Endothelial cell of umbilical vein (primary cell): Measurements from ENCODE around the gene EVX2. TPM values are rescaled to one million over a fixed set of nuclear protein-coding genes. Genes with fewer than 3 reads are reported as not detected.

Source experiments
- BruUV-seq: library from RNA; stranded (reverse); fragments of 400-500 nt; replicated peaks from 2 replicates; lab custom pipeline; 2021; lab: Mats Ljungman, UMichigan
- CTCF ChIA-PET: fragments of 300-600, 350-600 bp; sonication (Branson Sonifier 250); formaldehyde crosslinking; loops from one replicate; lab custom pipeline; 2021; ENCODE audit warnings: antibody characterized with exemption, inconsistent platforms; lab: Charles Lee
- POLR2A ChIA-PET: fragments of 300-600, 350-600 bp; sonication (Branson Sonifier 250); formaldehyde crosslinking; loops from one replicate; lab custom pipeline; 2021; ENCODE audit warnings: antibody characterized with exemption, inconsistent platforms; lab: Charles Lee
- DNase-seq: peaks from one replicate; pipeline ENCODE4 v3.0.0-alpha.2; 2011; ENCODE audit warnings: low read depth, low spot score
- FAIRE-seq: peaks from 2 replicates; lab custom pipeline; 2011; peaks lifted over from hg19 to GRCh38; lab: Jason Lieb, UNC
- H2AFZ ChIP-seq: 2 replicates; pipeline ENCODE4 v1.6.0; 2012; ENCODE audit warnings: low read depth, low read length, control low read depth, inconsistent platforms
- H3K27ac ChIP-seq: 2 replicates; pipeline ENCODE4 v1.5.1; 2011; ENCODE audit warnings: low read depth, mild to moderate bottlenecking, control low read depth, low read length, moderate library complexity; ENCODE audit not compliant: insufficient read depth
- H3K27me3 ChIP-seq, 2 experiments: 2 replicates each; pipeline versions ENCODE4 v1.6.0 to v1.6.1; 2011; ENCODE audit warnings: low read length in 2 of 2, mixed read lengths in 1 of 2; ENCODE audit not compliant: control insufficient read depth in 2 of 2, insufficient read depth in 2 of 2
- H3K36me3 ChIP-seq, 2 experiments: 2 replicates in 1 of 2; 3 replicates in 1 of 2; pipeline ENCODE4 v1.5.1; 2011; ENCODE audit warnings: low read length in 2 of 2, mild to moderate bottlenecking in 1 of 2, moderate library complexity in 1 of 2; ENCODE audit not compliant: control insufficient read depth in 2 of 2, insufficient read depth in 2 of 2; ENCODE audit errors: extremely low read depth in 1 of 2
- H3K4me1 ChIP-seq: 3 replicates; pipeline ENCODE4 v1.5.1; 2011; ENCODE audit warnings: mild to moderate bottlenecking, low read length; ENCODE audit not compliant: control insufficient read depth, insufficient read depth; ENCODE audit errors: extremely low read depth
- H3K4me2 ChIP-seq: 2 replicates; pipeline ENCODE4 v1.6.1; 2011; ENCODE audit warnings: low read length, control low read depth, mixed read lengths; ENCODE audit not compliant: insufficient read depth
- H3K4me3 ChIP-seq, 3 experiments: fragments of 200-600 bp in 1 of 3; sonication (generic), shearing (Covaris generic) in 1 of 3; replicated peaks in 1 of 3; 2 replicates each; pipeline ENCODE4 v1.5.1; 2011 to 2016; ENCODE audit warnings: control low read depth in 3 of 3, low read length in 3 of 3, mild to moderate bottlenecking in 2 of 3, inconsistent platforms in 1 of 3, low read depth in 1 of 3, moderate library complexity in 1 of 3; ENCODE audit not compliant: insufficient read depth in 1 of 3
- H3K79me2 ChIP-seq: 2 replicates; pipeline ENCODE4 v1.6.0; 2012; ENCODE audit warnings: low read length, inconsistent platforms; ENCODE audit not compliant: control insufficient read depth, insufficient read depth
- H3K9ac ChIP-seq: replicated peaks from 2 replicates; pipeline ENCODE3; 2011; ENCODE audit warnings: low read length, control low read depth; ENCODE audit not compliant: insufficient read depth; ENCODE audit errors: extremely low read depth
- H3K9me1 ChIP-seq: replicated peaks from 3 replicates; pipeline ENCODE4 v1.6.0; 2011; ENCODE audit warnings: mild to moderate bottlenecking, low read length; ENCODE audit not compliant: control insufficient read depth, insufficient read depth; ENCODE audit errors: extremely low read depth
- H3K9me3 ChIP-seq: replicated peaks from 2 replicates; pipeline ENCODE4 v1.5.1; 2012; ENCODE audit warnings: low read length, inconsistent platforms; ENCODE audit not compliant: control insufficient read depth, insufficient read depth
- H4K20me1 ChIP-seq: replicated peaks from 2 replicates; pipeline ENCODE3; 2011; ENCODE audit warnings: mild to moderate bottlenecking, low read length; ENCODE audit not compliant: control insufficient read depth, insufficient read depth; ENCODE audit errors: extremely low read depth
- CTCF ChIP-seq, 2 donors: IDR thresholded peaks; 1 replicate in 1 of 2; 2 replicates in 1 of 2; pipeline ENCODE4 v1.5.1; 2011; ENCODE audit warnings: low read length in 2 of 2, mild to moderate bottlenecking in 2 of 2, moderate library complexity in 2 of 2, control low read depth in 1 of 2, inconsistent platforms in 1 of 2, low read depth in 1 of 2; ENCODE audit not compliant: insufficient read depth in 1 of 2; ENCODE audit errors: extremely low read depth in 1 of 2
- EZH2 ChIP-seq: IDR thresholded peaks from 2 replicates; pipeline ENCODE4 v1.6.1; 2012; ENCODE audit warnings: borderline replicate concordance, low read depth, mild to moderate bottlenecking, moderate library complexity, low read length, inconsistent platforms; ENCODE audit not compliant: severe bottlenecking
- FOS ChIP-seq: IDR thresholded peaks from 2 replicates; pipeline ENCODE4 v1.6.1; 2011; ENCODE audit warnings: mild to moderate bottlenecking, low read length, moderate library complexity, borderline replicate concordance; ENCODE audit not compliant: insufficient read depth
- GATA2 ChIP-seq: IDR thresholded peaks from 2 replicates; pipeline ENCODE4 v1.7.0; 2011; ENCODE audit warnings: low read depth, mild to moderate bottlenecking, moderate library complexity, mixed read lengths, low read length; ENCODE audit not compliant: insufficient read length, insufficient read depth
- JUN ChIP-seq: IDR thresholded peaks from 2 replicates; pipeline ENCODE4 v1.6.1; 2011; ENCODE audit warnings: borderline replicate concordance, low read depth; ENCODE audit not compliant: insufficient read length, insufficient read depth
- MYC ChIP-seq: IDR thresholded peaks from one replicate; pipeline ENCODE4 v1.6.1; 2011; ENCODE audit warnings: mild to moderate bottlenecking, low read depth, low read length
- POLR2A ChIP-seq: IDR thresholded peaks from 2 replicates; pipeline ENCODE4 v1.6.1; 2012; ENCODE audit warnings: low read depth, mild to moderate bottlenecking, control low read depth, low read length
- POLR2AphosphoS5 ChIP-seq: IDR thresholded peaks from 2 replicates; pipeline ENCODE4 v1.6.1; 2012; ENCODE audit warnings: low read depth, mild to moderate bottlenecking, control low read depth, low read length, moderate library complexity; ENCODE audit not compliant: insufficient read depth
- dilution Hi-C: fragments of 300-500 bp; cut with MboI; formaldehyde crosslinking; loops from one replicate; pipeline ENCODE4 v1.15.0; 2019; ENCODE audit warnings: low sequenced_read_pairs; ENCODE audit not compliant: extremely low pct_ligation_motif_present
- intact Hi-C: fragments of 100-400 bp; cut with micrococcal nuclease; formaldehyde crosslinking; loops from one replicate; pipeline ENCODE4 v1.10.0; 2022
- polyA plus RNA-seq, 4 experiments: library from polyadenylated mRNA; depleted of rRNA in 3 of 4; stranded (reverse) in 3 of 4; unstranded in 1 of 4; fragments of >200 nt; gene quantifications; 2 replicates each; pipeline versions ENCODE4 v1.2.1 to v1.2.3, GENCODE V29; 2011 to 2012; ENCODE audit warnings: missing spikeins in 1 of 4
- total RNA-seq: library from RNA; stranded (reverse); gene quantifications from 2 replicates; pipeline ENCODE4 v1.2.3, GENCODE V29; 2021
- TF ChIP-seq, protein P1 (sequence below): IDR thresholded peaks from 2 replicates; pipeline ENCODE4 v1.6.1; 2011; ENCODE audit not compliant: insufficient read depth, insufficient read length

The EVX2 gene
- total and polyA plus RNA-seq, 2 donors (not counting 3 experiments of a cell fraction or from before 2014, with no cell fraction given), result not detected

DNA sequence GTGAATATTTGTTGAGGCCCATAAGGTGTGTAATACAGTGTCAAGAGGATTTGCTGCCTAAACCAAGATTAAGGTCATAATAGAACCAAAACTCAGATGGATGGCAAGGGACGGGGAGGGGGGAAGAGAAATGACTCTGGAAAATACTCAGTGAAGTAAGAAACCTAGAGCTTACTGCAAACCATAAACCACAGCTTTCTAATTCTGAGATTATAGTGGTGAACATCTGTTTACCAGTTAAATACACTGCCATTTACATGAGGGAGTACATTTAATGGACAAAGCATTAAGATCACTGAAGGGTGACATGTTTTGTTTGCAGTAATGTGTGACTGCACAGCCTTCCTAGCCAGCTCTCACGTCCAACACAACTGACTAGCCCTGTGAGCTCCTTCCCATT lies 19.8 kb downstream of the EVX2 start:
- DNase-seq (no peak), FAIRE-seq (no peak)
- Histone ChIP-seq H3K27me3 (peaks cover 50 to 78% of the 10 kb centered on the region in 2 experiments), H3K36me3 (no peaks in the 10 kb centered on the region), H3K9ac (no peak overlapping the region), H3K9me3 (no peaks in the 10 kb centered on the region), H3K4me1 (peaks cover 5% of the 10 kb centered on the region), H3K4me2 (no peak overlapping the region), H3K27ac (no peak overlapping the region), H3K9me1 (no peaks in the 10 kb centered on the region), H3K4me3 (no peak overlapping the region), H3K79me2 (no peaks in the 10 kb centered on the region), H4K20me1 (no peaks in the 10 kb centered on the region), H2AFZ (no peak overlapping the region)
- BruUV-seq, result no TSS peak
- intact Hi-C loops (no loop called here), dilution Hi-C loops (no loop called here)
- ChIA-PET CTCF (interaction anchor here (1.0 to 1.3 kb wide), 4 partner anchors 10 to 1365 kb away, joined by 3 to 4 read pairs (median 3); no protein-coding TSS in a partner anchor), POLR2A (interaction anchor here (0.6 kb wide), 1 partner anchor 139 kb away, joined by 3 read pairs; no protein-coding TSS in a partner anchor)
- TF ChIP-seq MYC, result no peak
- TF ChIP-seq EZH2, result no peak
- TF ChIP-seq, protein P1, sequence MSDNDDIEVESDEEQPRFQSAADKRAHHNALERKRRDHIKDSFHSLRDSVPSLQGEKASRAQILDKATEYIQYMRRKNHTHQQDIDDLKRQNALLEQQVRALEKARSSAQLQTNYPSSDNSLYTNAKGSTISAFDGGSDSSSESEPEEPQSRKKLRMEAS, result no peak
- TF ChIP-seq FOS, result no peak
- TF ChIP-seq POLR2AphosphoS5, result no peak
- TF ChIP-seq CTCF (IDR thresholded peaks at IDR 0.05; ENCODE audit: extremely low read depth in 1 of 2, insufficient read depth in 1 of 2, low read depth in 1 of 2, low read length in 2 of 2), result no peak
- no peak for TF ChIP-seq GATA2
- TF ChIP-seq POLR2A, result no peak
- no peak for TF ChIP-seq JUN
